H54 (cell line): ENCODE measurements around the gene SEPTIN6.
"Not testable (repeated sequence)": the region's sequence is repeated elsewhere in the genome, so short reads cannot be mapped to it uniquely, and the experiment has no call there.

ENCODE experiments used
- DNase-seq: peaks from one replicate; pipeline ENCODE4 v3.0.0; 2011; ENCODE audit warnings: low spot score, mixed read lengths; ENCODE audit not compliant: insufficient read length
- FAIRE-seq: peaks from 3 replicates; lab custom pipeline; 2011; peaks lifted over from hg19 to GRCh38; lab: Jason Lieb, UNC
- POLR2A ChIP-seq: IDR thresholded peaks from 2 replicates; pipeline ENCODE4 v1.6.1; 2011; ENCODE audit warnings: low read depth, mild to moderate bottlenecking, low read length

Gene SEPTIN6

DNA sequence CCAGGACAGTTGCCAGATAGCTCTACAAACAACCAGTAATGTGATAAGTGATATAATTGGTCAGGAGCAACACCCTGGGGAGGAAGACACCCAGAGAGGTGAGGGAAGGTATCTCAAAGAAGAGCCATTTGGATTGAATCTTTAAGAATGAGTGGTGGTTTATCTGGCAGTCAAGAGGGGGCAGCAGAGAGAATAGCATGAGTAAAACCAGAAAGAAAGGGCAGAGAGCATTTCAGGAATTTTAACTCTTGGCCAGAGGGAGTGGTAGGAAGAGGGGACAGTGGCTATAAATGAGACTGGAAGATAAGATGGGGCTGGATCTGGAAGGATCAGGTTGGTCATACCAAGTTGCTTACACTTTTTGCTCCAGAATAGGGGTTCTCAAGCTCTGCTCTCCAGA is 5.9 kb upstream of the SEPTIN6 start:
- FAIRE-seq (peak; percentile 50), DNase-seq (peak; percentile 49)
- no peak for TF ChIP-seq POLR2A

DNA sequence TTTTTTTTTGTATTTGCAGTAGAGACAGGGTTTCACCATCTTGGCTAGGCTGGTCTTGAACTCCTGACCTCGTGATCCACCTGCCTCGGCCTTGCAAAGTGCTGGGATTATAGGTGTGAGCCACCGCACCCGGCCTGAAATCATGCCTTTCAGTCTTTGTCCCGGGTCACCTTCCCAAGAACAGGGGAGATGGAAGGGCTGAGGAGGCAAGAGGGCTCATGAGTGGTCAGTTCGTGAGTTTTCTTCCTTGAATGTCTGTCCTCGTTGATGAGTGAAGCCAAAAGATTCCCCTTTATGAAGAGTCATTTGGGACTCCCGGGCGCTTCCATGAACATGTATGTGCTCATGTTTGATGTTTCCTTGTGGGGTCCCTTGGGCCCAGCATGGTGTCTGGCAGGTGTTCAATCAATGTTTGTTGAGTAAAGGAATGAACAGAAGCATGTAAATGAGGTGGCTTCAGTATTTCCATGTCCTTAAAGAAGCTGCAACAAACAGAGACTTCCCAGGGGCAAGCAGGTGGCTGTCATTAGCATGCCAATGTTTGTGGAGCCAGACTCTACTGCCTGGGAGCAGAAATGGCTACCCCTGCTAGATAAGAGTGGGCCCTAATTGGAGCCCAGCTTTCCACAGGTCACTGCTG is 3.4 kb upstream of the SEPTIN6 start:
- no peak for TF ChIP-seq POLR2A
- FAIRE-seq (no peak), DNase-seq (no peak)

DNA sequence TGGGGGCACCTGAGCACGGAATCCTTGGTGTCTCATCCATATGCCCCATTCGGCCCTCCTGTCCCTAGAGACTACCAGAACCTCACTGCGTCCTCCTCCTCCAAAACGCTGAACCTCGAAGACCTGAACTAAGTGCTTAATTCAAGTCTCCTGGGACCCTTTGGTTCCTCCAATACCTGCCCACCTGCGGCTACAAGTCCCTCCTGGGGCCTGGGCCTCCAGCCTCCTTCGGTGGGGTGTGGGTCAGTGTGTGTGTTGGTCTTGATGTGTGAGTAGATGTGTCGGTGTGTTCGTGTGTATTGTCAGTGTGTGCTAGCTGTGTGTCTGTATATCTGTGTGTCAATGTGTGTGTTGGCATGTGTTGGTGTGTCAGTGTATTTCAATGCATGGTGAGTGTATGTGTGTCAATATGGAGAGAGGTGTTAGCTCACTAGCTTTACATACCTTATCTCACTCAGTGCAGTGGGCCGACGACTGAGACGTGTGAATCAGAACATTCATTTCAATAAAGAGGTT is 2.6 kb upstream of the SEPTIN6 start:
- FAIRE-seq: no peak
- DNase-seq: no peak
- no peak for TF ChIP-seq POLR2A

DNA sequence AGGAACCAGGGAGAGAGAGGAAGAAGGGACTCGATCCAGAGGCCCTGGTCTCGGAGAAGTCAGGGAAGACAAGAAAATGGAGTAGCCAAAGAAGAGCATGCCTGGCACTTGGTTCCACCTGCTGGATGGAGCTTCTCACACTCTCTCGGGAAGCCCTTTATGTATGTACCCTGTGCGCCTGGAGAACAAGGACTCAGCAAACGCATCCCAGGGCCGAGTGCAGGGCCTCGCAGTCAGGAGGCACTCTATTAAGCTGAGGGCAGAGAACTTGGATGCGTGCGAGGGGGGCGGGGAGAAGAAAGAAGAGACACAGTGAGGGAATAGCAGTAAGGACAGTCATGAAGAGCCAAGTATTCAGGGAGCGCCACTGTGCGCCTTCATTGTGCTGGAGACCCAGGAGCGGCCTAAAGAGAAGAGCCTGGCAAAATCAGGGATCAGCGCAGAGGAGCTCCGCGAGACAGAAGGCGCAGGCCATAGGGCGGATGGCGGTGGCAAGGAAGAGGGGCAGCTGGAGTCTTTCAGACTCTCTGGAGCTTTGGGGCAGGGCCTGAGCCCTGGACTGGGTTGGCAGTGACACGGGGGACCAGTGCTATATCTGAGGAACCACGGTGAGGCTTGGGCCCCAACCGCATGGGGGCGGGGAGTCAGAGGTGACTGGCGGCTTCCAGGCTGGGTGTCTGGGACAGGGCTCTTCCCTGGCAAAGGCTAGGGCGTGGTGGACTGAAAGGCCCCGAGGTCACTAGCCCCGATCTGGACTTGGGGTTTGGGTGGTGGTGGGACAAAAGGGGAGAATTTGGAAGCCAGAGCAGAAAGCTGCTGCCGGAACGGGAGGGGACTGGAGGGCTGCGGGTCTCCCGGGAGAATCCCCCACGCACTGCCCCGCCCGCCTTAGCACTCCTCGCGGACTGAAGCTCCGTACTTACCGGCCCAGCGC is 1.9 kb upstream of the SEPTIN6 start:
- FAIRE-seq (no peak), DNase-seq (no peak)
- TF ChIP-seq POLR2A: no peak

DNA sequence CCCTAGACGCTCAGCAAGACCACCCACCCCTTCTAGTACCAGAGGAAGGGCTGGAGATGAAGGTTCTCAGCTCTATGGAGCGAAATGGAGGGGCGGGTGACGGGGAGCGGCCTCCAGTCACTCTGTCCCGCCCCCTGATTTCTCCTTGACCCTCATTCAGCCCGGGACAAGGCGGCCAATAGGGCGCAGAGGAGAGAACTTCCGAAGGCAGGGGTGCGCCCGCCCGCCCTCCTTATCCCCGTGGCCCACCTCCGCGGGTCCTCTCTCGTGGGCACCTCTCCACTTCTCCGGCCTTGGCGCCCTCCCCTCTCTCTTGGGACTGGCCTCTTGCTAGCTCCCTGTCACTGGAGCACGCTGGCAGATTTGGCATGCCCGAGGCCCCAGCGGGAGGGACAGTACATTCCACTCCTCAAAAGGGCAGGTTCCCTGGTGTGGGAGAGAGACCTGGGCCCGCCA is 1.1 kb upstream of the SEPTIN6 start:
- DNase-seq (no peak), FAIRE-seq (no peak)
- no peak for TF ChIP-seq POLR2A

DNA sequence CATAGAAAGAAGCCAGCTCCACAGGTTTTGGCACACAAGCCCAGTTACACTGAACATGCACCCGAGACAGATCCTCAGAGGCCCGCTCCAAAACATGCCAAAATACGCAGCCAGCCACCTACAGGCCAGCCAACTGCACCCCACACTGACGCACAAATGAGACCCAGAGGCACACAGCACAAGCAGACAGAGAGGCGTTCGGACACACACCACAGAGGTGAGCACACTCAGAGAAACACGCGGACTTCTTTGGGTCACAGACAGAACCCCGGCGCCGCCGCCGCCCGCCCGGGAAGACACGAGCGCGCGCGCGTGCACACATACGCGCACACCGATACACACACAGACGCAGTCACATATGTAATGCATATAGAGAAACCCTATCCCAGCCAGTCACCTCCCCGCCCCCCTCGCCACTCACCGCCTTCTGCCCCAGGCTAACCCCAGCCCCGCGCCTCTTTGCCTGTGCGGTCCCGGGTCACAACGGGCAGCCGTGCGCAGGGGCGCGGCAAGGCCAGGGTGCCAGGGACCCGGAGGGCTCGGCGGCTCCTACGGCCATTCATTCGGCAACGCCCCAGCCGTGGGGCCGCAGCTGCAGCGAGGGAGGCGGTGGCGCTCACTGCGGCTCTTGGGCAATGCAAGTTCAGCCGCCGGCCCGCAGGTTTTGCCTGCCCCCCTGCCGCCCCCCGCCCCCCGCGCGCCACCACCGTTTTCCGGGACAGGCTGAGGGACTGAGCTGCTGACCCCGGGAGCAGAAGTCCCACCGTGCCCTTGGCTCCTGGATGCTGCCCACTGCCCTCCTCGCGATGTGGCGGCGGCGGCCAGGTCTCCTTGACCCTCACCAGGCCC is 553 bp downstream of the SEPTIN6 start:
- no peak for TF ChIP-seq POLR2A
- DNase-seq: peak; percentile 25
- no peak for FAIRE-seq

DNA sequence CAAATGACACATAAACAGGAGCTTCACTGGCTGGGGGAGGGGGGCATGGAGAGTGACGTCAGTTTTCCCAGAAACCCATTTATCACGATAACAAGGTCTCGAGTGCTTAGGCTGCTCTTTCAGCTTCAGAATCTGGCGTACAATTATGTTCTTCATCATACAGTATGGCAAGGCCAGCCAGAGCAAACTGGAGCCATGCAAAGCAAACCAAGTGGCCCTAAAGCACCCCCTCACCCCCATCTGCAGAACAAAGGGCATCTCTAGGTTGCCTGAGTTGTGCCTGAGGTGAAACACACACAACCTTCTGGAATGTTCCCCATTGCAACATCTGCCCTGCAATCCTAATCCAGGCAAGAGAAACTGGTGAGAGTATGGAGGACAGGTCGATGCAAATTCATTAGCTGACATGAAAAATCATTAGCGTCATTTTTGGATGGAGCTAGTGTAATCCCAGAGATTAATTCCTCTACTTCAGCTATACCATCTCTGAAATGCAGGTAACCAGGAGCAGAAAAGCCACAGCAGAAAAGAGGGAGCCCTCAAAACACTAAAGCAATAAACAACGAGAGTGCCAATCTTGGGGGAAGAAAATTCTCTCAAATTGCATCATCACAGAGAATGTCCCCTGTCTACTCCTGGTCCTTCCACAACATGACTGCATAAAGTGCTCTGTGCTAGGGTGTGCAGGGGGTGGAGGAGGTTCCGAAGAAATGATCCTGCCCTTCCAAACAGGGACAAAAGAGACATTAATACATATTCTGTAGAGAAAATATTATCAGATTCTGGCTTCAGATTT is 1.8 kb downstream of the SEPTIN6 start:
- no peak for TF ChIP-seq POLR2A
- DNase-seq: no peak
- FAIRE-seq: no peak

DNA sequence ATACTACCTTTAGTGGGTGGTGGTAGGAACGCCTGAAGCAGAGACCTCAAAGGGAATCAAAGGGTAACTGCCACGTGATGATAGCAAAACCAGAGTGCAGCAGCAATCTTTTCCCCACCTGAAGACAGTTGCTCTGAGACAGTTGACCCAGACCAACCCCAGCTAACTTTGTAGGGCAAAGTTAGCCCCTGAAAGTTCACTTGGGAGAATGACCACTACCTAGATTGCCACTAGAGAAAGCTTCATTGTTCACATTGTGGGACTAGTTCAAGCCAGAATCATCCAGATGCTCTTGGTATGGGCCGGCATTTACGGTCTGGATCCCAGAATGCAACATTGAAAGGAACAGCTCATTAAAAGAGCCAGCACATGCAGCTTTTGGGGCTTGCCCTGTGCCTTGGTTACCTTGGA is 4.1 kb downstream of the SEPTIN6 start:
- no peak for TF ChIP-seq POLR2A
- FAIRE-seq (no peak), DNase-seq (no peak)

DNA sequence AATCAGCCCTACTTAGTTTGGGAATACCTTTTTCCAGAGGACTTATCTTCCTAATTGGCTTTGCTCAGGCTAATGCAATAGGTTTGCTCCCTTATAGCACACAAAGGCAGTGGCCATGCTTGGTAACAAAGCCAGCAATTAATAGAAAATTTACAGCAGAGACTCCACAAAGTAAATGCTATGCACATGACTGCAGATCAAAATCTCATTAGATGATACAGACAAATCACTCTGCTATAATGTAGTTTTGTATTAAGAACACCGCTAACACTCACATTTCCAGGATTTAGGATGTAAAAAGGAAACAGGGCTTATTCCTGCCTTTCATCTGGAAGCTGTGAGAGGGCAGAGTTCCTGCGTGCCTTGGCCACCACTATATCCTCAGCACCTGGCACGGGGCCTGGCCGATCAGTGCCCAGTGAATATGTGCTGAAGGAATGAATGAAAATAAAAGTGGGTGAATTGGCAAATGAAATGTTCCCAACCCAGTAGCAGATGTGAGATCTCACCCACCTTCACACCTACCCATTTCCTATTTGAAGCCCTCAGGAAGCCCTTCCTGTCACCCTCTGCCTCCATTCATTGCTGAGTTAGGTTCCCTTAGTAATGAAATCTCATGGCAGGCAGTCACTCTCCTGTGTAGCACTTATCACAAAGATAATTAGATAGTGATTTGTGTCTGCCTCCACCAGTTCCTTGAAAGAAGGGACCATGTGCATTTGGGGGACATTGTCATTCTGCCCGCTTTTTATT is 5.1 kb downstream of the SEPTIN6 start:
- FAIRE-seq (no peak), DNase-seq (no peak)
- TF ChIP-seq POLR2A: no peak

DNA sequence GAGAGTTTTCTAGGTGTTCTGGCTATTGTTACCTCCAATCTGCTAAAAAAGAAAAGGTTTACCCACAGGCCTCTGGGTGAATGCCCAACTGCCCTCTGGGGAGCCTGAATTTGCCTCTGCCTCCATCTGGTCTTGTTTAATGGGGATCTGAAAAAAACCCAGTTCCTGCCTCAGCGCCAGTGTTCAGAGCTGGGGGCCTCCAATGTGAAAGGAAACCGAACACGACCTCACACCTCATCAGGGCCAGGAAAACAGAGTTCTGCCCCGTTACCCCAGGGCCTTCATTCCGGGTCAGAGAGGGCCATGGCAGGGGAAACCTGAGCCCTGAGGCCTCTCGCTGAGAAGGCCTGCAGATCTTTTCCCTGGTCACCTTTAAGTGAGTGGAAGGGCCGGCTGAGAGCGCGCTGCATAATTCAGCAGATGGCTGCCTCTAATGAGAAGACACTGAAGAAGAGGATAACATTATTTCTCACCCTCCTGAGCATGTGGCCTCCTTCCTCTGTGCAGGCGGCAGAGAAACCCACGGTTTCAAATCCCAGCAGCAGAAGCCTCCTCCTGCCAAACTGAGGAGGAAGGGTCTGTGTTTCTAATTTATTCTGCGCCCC is 6.8 kb downstream of the SEPTIN6 start:
- FAIRE-seq: no peak
- DNase-seq: no peak
- TF ChIP-seq POLR2A: no peak

DNA sequence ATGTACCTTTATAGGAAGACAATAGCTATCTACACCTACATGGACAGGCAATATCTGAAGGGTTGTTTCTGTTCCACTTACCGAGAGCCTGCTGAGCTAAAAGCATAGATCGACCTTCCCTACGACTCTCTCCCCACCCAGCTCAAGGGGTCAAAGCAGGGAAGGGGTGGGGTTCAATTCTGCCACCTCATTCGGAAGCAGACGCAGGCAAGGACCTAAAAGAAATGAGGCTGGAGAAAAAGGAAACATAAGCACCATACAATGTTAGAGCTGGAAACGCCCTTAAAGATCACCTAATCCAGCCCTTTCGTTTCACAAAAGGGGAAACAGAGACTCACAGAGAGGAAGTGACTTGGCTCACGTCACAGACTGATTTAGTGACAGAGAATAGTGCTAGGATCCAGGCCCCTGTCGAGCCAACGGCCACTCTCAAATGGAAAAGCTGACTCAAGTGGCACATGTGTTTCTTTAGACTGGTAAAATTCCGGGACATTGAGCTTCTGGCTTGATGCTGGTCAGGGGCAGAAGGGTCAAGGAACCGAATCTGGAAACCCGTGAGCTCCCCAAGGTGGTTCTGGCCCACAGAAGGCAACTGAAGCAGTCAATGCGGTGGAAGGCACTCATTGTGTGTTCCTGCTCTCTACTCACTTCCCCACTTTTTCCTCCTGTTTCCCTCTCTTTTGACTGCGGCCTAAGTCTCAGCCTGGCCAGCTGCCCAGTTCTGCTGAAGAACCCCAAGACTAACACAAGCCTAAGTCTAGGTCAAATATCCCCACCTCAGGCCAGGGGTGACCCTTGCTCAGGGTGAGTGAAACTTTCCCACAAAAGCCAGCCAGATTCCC is 7.5 kb downstream of the SEPTIN6 start:
- no peak for FAIRE-seq

DNA sequence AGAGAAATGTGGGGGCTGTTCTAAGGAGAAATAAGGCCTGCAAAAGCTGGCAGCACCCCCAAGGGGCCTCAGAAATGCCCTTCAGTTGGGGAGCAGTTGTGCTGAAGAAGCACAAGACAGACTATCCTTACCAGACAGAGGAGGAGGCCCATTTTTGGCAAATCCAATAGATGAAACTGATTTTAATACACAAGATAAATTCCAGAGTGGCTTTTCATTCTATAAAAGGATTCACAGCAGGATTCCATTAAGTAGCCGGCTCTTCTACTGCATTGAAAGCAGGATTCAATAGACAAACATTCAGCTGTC is 8.1 kb downstream of the SEPTIN6 start:
- FAIRE-seq: no peak
- no peak for DNase-seq
- no peak for TF ChIP-seq POLR2A

More for the DNA sequence above, 7.5 kb downstream of the SEPTIN6 start:
- no peak for TF ChIP-seq POLR2A
- no peak for DNase-seq

DNA sequence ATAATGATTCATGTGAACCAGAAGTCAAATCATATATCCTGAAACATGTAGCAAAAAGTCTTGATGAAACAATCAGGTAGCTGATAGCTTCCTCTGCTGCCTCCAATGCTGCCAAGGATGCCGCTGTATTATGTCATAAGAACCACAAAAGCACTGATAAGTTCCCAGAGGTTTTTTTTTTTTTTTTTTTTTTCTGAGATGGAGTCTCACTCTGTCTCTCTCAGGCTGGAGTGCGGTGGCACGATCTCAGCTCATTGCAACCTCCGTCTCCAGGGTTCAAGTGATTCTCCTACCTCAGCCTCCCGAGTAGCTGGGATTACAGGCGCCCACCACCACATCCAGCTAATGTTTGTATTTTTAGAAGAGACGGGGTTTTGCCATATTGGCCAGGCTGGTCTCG is 8.7 kb downstream of the SEPTIN6 start:
- FAIRE-seq: not testable (repeated sequence)

More for the DNA sequence above, 8.7 kb downstream of the SEPTIN6 start:
- not testable (repeated sequence) for DNase-seq
